Measurements from ENCODE around the gene CFAP74. TPM values are rescaled to one million over a fixed set of nuclear protein-coding genes. Genes with fewer than 3 reads are reported as not detected.

The CFAP74 gene
- total and polyA plus RNA-seq, 8 donors: 0.23 to 4.7 (median 2.8) TPM

DNA sequence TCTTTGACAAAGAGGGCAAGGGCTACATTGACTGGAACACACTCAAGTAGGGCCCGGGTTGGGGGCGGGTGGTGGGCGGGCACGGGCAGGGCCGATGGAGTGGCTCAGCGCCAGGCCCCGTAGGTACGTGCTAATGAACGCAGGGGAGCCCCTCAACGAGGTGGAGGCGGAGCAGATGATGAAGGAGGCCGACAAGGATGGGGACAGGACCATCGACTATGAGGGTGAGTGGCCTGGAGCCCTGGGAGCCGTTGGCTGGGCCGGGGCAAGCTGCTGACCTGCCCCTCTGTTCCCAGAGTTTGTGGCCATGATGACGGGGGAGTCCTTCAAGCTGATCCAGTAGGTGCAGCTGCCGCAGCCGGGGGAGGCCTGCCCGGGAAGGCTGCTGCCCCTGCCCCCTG, 86.7 kb downstream of the CFAP74 start:
- intact Hi-C loops (cut with DNase I): no loop called here
- no peak for ATAC-seq
- peaks cover 0 to 8% of the 10 kb centered on the region in 2 donors for H3K27me3 ChIP-seq
- H3K9me3 ChIP-seq: no peaks in the 10 kb centered on the region
- H3K4me1 ChIP-seq: peaks cover 6 to 13% of the 10 kb centered on the region in 2 donors
- no peaks in the 10 kb centered on the region for H3K36me3 ChIP-seq
- peak in 1 of 4 donors; percentile 67 for DNase-seq
- TF ChIP-seq, protein P1, sequence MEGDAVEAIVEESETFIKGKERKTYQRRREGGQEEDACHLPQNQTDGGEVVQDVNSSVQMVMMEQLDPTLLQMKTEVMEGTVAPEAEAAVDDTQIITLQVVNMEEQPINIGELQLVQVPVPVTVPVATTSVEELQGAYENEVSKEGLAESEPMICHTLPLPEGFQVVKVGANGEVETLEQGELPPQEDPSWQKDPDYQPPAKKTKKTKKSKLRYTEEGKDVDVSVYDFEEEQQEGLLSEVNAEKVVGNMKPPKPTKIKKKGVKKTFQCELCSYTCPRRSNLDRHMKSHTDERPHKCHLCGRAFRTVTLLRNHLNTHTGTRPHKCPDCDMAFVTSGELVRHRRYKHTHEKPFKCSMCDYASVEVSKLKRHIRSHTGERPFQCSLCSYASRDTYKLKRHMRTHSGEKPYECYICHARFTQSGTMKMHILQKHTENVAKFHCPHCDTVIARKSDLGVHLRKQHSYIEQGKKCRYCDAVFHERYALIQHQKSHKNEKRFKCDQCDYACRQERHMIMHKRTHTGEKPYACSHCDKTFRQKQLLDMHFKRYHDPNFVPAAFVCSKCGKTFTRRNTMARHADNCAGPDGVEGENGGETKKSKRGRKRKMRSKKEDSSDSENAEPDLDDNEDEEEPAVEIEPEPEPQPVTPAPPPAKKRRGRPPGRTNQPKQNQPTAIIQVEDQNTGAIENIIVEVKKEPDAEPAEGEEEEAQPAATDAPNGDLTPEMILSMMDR (IDR thresholded peaks at IDR 0.05): no peak
- H3K27ac ChIP-seq: no peak overlapping the region
- no peak overlapping the region for H3K4me3 ChIP-seq

DNA sequence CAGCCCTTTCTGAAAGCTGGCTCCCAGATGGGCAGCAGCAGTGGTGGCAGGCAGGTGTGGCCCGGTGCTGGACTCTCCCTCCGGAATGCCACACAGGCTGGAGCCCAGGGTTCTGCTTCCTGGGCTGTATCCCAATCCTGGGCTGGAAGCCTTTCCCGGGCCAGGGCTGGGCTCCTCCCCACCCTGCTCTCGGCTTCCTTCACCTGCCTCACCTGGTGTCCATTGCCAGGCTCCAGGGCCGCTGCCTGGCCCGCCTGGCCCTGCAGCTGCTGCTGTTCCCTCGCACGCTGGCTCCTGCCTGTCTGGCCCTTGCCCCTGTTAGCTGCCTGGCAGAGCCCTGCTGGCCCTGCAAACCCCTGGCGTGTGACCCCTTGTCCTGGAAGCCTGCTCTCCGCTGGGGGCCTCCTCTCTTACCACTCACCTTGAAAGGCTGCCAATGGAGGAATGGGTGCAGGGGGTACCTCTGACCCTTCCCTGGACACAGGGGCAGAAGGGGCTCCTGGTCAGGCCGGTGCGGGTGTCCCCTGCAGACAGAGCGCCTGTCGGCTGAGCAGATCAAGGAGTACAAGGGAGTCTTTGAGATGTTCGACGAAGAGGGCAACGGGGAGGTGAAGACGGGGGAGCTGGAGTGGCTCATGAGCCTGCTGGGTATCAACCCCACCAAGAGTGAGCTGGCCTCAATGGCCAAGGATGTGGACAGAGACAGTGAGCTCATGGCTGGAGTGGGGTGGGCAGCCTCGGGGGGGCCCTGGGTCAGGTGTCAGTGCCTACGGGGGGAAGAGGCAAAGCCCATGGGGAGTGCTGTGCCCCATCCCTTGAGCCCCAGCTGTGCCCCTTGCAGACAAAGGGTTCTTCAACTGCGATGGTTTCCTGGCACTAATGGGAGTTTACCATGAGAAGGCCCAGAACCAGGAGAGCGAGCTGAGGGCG, 87.4 kb downstream of the CFAP74 start:
- TF ChIP-seq, protein P1 (IDR thresholded peaks at IDR 0.05): no peak
- Histone ChIP-seq H3K9me3 (no peaks in the 10 kb centered on the region), H3K4me3 (no peak overlapping the region), H3K27me3 (peaks cover 0 to 8% of the 10 kb centered on the region in 2 donors), H3K4me1 (peaks cover 6 to 13% of the 10 kb centered on the region in 2 donors), H3K36me3 (no peaks in the 10 kb centered on the region), H3K27ac (no peak overlapping the region)
- DNase-seq (no peak), ATAC-seq (no peak)
- intact Hi-C loops (cut with DNase I): no loop called here

DNA sequence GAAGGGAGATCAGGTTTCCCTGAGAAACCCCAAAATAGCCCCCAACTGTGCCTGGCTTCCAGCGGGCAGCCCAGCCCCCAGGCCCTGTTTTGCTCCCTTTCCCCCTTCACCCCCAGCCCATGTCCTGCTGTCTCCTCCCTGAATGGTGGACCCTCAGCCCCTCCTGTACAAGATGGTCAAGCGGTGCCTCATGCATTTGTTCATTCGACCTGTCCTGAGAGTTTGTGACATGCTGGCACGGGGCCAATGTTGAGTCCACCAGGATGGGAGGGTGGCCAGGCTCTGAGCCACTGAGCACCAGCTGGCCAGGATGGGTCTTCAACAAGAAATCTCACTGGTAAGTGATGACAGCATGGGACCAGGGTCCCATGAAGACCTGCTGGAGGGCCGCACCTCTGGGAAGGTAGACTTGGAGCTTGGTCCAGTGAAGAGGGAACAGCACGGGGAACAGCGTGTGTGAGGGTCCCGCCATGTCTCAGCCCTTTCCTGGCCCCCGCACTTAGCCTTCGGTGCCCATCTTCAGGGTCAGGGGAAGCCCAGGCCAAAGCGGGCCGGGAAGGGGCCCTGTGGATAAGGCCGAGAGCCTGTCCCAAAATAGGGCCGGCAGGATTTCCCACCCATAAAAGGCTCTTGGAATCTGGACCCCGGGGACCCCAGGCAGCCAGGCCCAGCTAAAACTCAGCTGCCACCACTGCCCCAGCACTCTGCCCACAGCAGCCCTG, 88.5 kb downstream of the CFAP74 start, which contains the start of gene CALML6:
TSS of gene CALML6 (plus strand) at position 290 of the 722 bp plus-strand sequence. CDS start at position 311, 21 bp downstream.
- Histone ChIP-seq H3K27me3 (peaks cover 0 to 8% of the 10 kb centered on the region in 2 donors), H3K27ac (no peak within 1 kb of the TSS), H3K4me1 (peaks cover 6 to 13% of the 10 kb centered on the region in 2 donors), H3K36me3 (no peaks in the 10 kb centered on the region), H3K4me3 (no peak within 1 kb of the TSS), H3K9me3 (no peaks in the 10 kb centered on the region)
- DNase-seq (no peak), ATAC-seq (no peak)
- intact Hi-C loops (cut with DNase I): no loop called here
- TF ChIP-seq, protein P1 (IDR thresholded peaks at IDR 0.05): no peak

DNA sequence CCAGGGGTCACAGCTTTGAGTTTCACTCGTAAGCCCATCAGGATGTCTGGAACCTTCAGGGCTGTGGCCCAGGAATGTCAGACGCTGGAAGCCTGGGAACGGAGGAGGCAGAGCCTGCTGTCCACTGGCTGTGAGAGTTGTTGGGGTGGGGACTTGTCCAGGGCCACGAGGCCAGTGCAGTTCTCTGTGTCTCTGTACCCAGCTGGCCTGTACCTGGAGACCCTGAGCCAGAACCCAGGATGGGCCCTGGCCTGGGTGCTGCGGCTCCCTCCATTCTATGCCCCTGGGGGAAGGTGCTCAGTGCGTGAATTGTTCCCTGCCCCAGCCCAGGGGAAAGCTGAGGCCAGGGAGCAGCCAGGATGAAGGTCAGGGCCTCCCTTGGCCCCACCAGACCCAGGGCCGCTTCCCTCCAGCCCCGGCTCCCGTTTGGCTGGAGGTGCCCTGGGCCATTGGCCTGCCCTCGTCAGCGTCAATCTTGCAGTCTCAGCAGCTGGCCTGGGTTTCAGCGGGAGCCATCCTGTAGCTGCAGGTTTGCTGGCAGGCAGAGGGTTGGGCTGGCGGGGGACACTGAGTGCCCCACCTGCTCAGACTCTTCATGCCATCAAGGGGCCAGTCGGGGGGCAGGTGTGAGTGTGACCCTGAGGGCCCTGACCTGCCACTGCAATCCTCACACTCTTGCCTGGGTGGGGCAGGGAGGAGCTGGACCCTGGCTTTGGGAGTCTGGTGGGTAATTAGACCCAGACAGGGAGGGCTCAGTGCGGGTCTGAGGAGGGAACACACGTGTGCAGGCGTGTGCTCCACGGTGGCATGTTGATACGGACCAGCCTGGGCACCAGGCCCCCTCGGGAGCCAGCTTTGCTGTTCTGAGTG, 89.2 kb downstream of the CFAP74 start:
- no peak for ATAC-seq
- H3K36me3 ChIP-seq: no peaks in the 10 kb centered on the region
- H3K27ac ChIP-seq: no peak overlapping the region
- no peak overlapping the region for H3K4me3 ChIP-seq
- peaks cover 0 to 8% of the 10 kb centered on the region in 2 donors for H3K27me3 ChIP-seq
- TF ChIP-seq, protein P1 (IDR thresholded peaks at IDR 0.05): no peak
- no peak for DNase-seq
- peaks cover 6 to 18% of the 10 kb centered on the region in 2 donors for H3K4me1 ChIP-seq
- intact Hi-C loops (cut with DNase I): no loop called here
- H3K9me3 ChIP-seq: no peaks in the 10 kb centered on the region
